HG03097 (cell line): ENCODE data around the gene LIN54.
"Not testable (repeated sequence)": the region's sequence is repeated elsewhere in the genome, so short reads cannot be mapped to it uniquely, and the experiment has no call there.

Experiments
- ATAC-seq: cut with Tn5 transposase; IDR thresholded peaks from one replicate; pipeline ENCODE4 v1.9.1; 2021; ENCODE audit not compliant: unreplicated experiment, low FRiP score

LIN54 gene

DNA sequence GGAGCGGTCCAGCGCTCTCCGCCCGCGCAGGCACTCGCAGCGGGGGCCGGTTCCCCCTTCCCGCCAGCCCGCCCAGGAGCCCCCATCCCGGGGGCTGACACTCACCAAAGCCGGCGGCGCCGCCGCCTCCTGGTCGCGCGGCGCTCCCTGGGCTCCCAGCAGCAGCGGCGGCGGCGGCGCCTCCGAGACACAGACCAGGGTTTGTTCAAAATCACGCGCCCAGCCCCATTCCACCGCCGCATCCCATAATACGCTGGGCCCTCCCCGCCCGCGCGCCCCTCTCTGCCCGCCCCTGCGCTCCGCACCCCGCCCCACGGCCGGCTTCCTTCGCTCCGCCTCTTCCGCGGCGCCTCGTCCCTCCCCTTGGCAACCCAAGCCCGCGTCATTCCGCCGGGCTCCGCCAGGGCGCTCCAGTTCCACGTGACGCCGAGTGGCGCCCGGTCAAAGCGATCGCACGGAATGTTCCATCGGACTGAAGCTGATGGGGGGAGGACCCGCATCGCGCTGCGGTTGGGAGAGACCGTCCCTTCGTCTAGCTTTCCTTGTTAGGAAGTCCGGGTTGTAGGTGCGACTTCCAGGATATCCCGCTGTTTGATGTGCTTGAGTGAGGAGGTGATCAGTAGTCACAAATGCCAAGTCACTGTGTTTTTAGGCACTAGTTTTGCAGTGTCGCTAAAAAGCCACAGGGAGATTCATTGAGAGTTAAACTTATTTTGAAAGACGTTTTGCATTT, 2.2 kb upstream of the LIN54 start:
- peak; percentile 83 for ATAC-seq

DNA sequence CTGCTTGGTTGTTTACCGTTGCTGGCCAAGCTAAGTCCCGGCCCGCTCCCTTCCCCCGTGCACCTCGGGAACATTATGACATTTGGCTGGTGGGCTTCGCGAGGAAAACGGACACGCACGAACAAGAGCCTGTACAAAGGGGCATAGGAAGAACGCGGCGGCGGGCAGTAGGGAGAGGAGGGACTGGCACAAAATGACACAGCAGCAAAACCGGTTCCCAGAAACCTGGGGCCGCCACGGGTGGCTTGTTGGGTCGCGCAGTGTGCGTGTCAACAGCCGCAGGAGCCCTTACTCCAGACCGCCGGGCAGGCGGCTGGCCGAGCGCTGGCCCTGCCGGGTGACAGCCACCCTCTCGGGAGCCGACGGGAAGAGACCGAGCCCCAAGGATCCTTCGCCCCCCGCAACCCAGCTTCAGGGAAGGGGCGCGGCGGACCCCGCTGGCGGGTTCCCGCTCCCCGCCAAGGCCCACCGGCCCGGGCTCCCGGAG, 1.6 kb upstream of the LIN54 start:
- ATAC-seq, result peak; percentile 7

DNA sequence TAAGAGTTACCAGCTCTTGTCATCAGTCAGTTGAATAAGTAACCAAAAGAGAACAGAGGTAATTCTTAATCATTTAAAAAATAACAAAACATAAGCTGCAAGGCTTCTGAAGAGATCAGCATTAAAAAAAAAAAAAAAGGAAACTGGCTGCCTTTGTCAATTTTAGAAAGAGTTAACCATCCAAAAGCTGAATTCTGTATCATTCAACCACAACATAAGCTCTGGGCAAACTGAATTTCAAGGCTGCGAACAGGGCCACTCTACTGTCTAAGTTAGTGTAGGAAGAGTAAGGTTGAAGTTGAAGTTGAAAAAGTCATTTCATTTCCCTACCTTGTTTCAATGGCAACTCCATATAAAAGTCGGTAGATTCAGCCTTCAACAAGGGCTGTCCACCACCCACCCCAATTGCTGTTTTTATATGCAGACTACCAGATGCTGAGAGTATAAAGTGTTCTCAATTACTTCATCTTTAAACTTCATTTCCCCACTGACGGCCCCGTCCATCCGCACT, 1.1 kb upstream of the LIN54 start:
- ATAC-seq, result no peak

DNA sequence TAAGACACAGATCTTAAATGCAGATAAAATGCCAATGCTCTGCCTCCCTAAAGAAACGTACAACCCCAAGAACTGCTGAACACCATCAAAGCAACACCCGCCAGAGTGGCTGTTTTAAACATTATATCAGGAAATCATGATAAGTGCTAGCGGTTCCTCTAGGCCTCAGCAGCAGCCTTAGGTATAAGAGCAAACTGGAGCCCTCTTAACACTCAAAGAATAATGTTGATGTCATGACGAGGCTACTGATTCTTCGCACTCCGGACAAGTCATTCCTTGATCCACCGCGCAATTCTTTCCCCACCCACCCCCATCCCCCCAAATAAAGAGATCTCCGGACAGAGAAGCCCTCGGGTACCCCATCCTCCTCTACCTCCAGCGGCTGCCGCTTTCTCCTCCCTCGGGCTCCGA, 507 bp downstream of the LIN54 start:
- no peak for ATAC-seq

DNA sequence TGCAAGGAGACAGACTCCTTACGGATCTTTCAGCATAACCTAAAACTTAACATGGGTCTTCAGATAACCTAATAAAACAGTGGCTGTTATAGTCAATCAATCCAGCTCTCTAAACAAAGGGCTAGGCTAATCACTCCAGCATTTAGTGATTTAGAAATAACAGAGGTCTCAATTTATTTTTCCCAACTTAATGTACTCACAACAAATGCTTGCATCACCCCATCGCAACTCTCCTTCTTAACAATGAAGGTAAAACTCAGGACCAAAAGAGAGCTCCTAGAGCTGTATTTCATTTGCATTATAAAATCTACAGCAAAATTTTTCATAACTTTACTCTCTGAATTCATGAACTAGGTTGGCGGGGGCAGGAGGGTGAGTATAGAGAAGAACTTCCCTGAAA, 1.1 kb downstream of the LIN54 start:
- ATAC-seq, result no peak

DNA sequence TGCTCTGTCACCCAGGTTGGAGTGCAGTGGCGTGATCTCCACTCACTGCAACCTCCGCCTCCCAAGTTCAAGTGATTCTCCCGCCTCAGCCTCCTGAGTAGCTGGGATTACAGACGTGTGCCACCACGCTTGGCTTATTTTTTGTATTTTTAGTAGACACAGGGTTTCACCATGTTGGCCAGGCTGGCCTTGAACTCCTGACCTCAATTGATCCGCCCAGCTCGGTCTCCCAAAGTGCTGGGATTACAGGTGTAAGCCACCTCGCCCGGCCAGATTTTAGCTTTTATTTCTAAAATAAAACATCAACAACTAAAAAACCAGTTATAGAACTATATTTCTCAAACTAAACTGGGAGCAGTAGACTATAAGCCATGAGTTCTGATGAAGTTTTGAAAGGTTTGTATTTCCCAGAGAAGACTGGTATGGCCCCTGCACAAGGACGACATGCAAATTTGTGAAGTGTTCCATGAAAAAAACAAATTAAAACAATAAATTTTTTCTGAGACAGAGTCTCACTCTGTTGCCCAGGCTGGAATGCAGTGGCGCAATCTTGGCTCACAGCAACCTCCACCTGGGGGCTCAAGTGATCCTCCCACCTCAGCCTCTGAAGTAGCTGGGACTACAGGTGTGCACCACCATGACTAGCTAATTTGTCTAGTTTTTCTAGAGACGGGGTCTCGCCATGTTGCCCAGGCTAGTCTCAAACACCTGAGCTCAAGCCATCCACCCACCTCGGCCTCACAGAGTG, 7.4 kb downstream of the LIN54 start:
- not testable (repeated sequence) for ATAC-seq

DNA sequence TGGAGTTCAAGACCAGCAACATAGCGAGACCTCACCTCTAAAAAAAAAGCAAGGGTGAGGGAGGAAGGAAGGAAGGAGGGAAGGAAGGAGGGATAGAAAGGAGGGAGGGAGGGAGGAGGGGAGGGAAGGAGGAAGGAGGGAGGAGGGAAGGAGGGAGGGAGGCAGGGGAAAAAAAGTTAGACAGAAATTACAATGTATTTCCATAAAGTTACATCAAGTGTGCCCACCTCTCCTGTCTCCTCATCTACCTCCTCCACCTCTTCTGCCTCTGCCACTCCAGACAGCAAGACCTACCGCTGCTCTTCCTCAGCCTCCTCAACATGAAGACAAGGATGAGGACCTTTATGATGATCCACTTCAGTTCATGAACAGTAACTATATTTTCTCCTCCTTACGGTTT, 8.3 kb downstream of the LIN54 start:
- ATAC-seq, result no peak

DNA sequence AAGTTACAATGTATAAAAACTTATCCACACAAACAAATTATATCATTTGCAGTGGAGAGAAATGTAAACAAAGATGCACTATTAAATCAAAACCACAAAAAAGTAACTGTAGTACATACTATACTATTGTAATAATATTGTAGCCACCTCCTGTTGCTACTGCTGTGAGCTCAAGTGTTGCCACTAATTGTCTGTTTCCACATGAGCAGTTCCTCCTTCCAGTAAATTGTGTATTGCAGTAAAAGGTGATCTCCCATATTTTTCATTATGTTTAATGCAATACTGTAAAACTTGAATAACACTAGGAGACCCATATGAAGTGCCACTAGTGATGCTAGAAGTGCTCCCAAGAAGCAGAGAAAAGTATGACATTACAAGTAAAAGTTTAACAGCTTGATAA, 11.7 kb downstream of the LIN54 start:
- no peak for ATAC-seq

DNA sequence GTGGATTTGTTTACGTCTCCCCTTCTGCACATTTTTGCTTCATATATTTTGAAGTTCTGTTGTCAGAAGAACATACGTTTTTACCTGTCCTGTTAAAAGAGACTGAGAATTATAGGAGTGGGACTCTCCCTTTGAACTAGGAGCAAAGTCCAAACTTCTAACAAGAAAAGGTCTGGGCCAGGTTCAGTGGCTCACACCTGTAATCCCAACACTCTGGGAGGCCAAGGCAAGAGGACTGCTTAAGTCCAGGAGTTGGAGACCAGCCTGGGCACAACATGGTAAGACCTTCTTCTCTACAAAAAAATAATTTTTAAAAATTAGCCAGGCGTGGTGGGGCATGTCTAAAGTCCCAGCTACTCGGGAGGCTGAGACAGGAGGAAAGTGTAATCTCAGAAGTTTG, 15.8 kb downstream of the LIN54 start:
- ATAC-seq, result no peak

DNA sequence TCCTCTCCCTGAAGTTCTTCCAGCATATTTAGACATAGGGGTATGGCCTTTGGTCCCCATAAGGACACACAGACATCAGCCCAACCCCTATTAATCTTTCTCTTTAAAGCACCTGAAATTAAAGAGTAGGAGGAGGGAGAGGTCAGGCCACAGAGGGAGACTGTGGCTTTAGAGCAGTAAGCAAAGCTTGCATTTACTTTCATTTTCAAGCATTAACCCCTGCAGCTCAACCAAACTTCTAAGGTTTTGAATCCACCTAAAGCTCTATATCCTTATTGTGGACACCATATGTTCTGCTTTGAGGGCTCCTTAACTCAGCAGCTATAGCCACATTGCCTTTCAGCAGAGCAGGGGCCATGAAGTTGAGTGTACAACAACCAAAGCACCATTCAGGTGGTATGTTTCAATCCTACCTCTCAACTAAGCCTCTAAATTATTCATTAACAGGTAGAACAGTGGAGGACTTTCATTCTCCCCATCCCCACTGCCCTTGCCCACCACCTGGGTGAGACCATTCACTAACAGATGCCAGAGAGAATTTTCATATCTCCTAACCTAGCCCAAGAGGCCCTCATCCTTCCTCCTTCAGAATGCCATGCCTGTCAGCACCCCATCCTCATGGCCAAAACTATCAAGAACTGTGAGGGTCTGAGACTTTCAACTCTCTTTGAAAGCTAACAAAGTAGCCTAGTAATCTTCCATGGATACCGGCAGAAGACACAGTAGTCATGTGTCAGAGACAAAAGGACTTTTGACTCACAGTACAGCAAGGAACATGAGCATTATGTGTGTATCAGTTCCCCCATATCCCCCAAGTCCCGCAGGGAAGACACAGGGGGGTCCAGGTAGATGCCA, 20.8 kb downstream of the LIN54 start:
- ATAC-seq, result peak; percentile 86

DNA sequence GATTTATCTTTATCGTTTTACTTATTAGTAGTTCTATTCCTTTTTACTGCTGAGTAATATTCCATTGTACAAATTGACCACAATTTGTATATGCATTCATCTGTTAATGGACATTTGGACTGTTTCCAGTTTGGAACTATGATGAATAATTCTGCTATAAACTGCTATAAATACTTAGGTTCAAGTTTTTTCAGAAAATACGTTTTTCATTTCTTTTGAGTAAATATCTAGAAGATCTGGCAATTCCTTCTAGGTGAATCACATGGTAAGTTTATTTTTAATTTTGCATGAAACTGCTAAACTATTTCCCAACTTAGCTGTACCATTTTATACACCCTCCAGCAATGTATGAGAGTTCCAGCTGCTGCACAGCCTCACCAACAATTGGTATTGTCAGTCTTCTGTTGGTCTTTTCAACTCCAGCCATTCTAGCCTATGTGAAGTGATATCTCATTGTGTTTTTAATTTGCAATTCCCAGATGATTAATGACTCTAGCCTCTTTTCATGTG, 22.2 kb downstream of the LIN54 start:
- no peak for ATAC-seq

DNA sequence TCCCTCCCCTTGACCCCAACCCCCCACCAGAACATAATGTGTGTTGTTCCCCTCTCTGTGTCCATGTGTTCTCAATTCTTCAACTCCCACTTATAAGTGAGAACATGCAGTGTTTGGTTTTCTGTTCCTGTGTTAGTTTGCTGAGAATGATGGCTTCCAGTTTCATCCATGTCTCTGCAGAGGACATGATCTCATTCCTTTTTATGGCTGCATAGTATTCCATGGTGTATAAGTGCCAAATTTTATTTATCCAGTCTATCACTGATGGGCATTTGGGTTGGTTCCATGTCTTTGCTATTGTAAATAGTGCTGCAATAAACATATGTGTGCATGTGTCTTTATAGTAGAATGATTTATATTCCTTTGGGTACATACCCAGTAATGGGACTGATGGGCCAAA, 23.1 kb downstream of the LIN54 start:
- ATAC-seq, result not testable (repeated sequence)

DNA sequence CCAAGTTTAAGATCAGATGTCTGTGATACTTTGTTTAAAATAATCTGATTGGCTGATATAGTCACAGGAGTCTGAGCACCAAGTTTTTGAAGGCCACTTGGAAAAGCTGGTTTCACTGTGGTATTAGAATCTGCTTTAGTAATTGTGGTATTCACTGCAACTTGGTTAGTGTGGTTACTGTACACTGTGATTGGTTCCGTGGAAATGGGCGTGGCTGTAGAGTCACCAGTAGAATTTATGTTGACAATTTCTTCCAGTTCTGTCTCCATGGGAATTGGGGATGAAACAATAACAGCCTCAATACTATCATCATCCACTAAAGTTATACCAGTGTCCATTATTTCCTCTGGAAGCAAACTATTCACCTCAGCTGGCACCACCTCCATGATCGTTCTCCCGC, 26.2 kb downstream of the LIN54 start:
- ATAC-seq, result no peak

DNA sequence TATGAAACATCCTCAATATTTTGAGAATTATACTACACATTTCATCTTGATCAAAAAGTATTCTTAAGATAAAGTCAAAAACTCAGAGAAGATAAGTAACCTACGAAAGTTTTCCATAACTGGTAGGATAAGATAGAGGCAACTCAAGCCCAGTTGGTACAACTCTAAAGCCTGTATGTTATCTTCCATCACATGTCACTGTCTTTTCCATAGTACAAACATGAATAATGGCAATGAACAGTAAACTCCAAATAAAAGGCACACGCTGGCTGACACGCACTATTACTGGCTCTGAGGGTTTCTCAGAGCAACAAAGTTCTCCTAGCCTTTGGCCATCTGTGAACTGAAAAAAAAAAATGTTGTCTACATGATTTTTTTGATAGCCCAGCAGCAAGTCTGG, 27.2 kb downstream of the LIN54 start:
- ATAC-seq, result no peak

DNA sequence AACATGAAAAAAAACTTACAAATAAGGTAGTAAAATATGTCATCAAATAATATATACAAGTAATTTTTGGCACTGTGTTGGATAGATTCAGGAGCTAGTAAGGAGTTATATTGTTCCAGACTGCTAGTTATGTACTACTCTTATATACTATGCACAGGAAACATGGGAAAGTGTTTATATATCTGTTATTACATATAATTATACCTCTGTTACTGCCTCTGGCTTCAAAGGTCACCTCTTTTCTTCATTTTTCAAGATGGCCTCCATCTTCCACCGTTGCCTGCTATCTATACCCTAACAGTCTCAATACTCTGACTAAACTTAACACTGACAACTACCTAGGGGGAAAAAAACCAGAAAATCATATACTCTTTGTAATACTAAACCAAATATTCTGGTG, 29.5 kb downstream of the LIN54 start:
- no peak for ATAC-seq

DNA sequence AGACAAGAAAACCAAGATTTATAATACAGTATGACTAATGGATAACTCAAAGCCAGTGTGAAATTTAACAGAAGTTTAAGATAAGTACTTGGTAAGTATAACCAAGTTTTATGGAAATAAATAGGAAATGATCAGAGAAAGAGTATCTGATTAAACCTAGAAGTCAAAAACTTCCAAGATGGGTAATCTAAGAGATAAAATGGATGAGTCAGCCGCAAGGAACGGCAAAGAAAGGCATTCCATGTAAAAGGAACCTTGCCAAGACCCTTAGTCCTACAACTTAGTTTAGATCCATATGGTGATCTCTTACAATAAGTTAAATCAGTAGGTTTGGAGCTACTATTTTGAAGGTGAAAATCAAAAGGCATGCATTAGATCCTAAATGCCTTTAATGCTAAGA, 34.8 kb downstream of the LIN54 start:
- ATAC-seq, result no peak

DNA sequence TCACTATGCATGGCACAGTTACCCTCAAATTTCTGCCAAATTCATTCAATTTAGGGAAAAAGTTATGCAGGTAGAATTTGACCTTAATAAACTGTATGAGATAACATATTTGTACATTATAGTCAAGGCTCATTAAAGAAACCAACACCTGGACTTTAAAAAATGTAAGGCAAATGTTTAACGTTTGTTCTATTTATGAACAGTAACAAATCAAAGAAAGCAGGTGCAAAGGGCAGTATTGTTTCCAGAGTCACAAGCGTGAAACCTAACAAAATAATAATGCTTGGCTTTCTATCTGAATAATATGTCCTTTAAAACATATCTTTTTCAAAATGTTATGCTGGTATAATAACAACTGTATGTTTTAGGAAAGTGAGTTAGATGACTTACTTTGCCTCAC, 41.2 kb downstream of the LIN54 start:
- ATAC-seq, result no peak

DNA sequence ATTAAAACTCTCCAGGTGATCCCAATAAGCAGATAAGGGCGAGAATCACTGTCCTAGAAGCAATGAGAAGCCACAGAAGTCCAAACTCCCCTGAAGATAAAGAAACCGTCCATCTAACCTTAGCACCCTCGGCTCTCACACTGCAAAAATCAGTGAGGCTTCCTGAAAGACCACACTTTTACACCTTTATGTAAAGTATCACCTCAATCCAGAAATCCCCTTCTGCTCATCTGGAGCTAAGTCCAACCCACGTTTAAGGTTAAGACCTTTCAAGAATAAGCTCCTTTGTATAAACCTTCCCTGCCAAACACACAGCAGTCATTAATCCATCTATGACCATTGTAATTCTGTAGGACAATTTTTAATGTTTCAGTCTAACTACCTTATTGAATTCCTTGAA, 41.7 kb downstream of the LIN54 start:
- no peak for ATAC-seq

DNA sequence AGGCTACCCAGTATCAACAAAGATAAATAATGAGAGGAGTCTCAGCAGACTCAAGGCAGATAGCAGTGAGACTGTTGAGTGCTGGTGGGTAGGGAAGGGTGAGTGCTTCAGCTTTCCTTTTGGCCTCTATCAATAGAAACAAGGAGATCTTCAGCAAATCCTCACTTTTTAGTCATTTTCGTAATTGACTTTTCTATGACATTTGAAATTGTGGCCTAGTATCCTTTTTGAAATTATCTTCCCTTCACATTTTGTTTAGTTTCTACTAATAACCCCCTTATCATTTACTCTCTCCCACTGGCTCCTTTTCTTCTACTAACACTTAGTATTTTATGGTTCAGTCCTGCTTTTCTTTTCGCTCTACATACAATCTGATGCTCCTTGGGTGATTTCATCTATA, 44.9 kb downstream of the LIN54 start:
- no peak for ATAC-seq

DNA sequence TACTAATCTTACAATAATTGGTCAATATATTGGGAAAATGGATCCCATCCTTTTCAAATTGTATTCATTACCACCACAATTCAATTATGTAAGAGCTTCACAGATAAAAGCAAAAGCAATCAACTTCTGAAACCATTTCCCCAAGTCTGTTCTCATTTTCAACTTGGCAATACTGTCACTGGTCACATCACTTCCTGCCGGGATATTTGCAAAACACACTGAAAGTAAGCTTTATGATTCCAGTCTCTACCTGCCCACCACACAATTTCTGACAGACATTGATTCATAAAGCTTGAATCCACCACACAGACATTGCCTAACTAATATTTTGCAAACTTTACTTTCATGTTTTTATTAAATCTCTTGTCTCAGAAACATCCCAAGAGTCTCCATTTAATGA, 53.6 kb downstream of the LIN54 start:
- ATAC-seq, result no peak

DNA sequence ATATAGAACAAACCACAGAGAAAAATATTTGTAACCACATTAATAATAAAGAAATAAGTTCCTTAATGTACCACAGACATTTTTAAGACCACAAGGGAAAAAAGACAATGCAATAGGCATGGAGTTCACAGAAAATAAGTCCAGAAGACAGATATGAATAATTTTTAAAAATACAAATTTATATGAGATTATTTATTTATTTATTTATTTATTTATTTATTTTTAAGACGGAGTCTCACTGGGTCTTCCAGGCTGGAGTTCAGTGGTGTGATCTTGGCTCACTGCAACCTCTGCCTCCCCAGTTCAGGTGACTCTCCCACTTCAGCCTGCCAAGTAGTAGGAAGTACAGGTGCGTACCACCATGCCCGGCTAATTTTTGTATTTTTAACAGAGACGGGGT, 56.4 kb downstream of the LIN54 start:
- ATAC-seq, result no peak
